K562 (cell line): ENCODE results near the gene POLRMT. TPM values are rescaled to one million over a fixed set of nuclear protein-coding genes. Genes with fewer than 3 reads are reported as not detected.

Source experiments
- polyA plus RNA-seq, 8 experiments: library from polyadenylated mRNA; depleted of rRNA in 4 of 8; stranded (reverse) in 5 of 8; unstranded in 3 of 8; fragments of >200 nt; fragmentation: Nextera tagmentation in 2 of 8; fragmentation: Illumina TruSeq in 1 of 8; extraction: Ambion mirVana in 2 of 8; extraction: Trizol in 1 of 8; gene quantifications; 2 replicates each; pipeline versions ENCODE4 v1.2.1 to v1.2.3, GENCODE V29; 2011 to 2014; ENCODE audit warnings: inconsistent platforms in 1 of 8, missing spikeins in 1 of 8
- total RNA-seq, 7 experiments: library from RNA; depleted of rRNA in 6 of 7; stranded (reverse); fragments of >200 nt in 6 of 7; fragmentation: Illumina TruSeq in 2 of 7; extraction: Trizol in 2 of 7; gene quantifications; 2 replicates each; pipeline versions ENCODE4 v1.2.1 to v1.2.3, GENCODE V29; 2011 to 2021; ENCODE audit warnings: low replicate concordance in 1 of 7
- TF ChIP-seq, protein P1 (sequence below): sonication (generic); formaldehyde crosslinking; IDR thresholded peaks from 2 replicates; pipeline ENCODE4 v1.8.0; 2022; ENCODE audit warnings: missing genetic modification reagents, mild to moderate bottlenecking, moderate library complexity, borderline replicate concordance
- TF ChIP-seq, protein P2 (sequence below): fragments of 450-650 bp; IDR thresholded peaks from 2 replicates; pipeline ENCODE4 v1.6.1; 2017; ENCODE audit warnings: antibody characterized with exemption
- TF ChIP-seq, protein P3 (sequence below): fragments of 250-450 bp; sonication (Bioruptor Pico); IDR thresholded peaks from 2 replicates; pipeline ENCODE4 v1.5.1; 2021; ENCODE audit warnings: mild to moderate bottlenecking

POLRMT gene
- total and polyA plus RNA-seq, 9 of the 15 experiments (the other 6 are each of a cell fraction or from before 2014, with no cell fraction given), result 30.3 to 144 (median 68.0) TPM

DNA sequence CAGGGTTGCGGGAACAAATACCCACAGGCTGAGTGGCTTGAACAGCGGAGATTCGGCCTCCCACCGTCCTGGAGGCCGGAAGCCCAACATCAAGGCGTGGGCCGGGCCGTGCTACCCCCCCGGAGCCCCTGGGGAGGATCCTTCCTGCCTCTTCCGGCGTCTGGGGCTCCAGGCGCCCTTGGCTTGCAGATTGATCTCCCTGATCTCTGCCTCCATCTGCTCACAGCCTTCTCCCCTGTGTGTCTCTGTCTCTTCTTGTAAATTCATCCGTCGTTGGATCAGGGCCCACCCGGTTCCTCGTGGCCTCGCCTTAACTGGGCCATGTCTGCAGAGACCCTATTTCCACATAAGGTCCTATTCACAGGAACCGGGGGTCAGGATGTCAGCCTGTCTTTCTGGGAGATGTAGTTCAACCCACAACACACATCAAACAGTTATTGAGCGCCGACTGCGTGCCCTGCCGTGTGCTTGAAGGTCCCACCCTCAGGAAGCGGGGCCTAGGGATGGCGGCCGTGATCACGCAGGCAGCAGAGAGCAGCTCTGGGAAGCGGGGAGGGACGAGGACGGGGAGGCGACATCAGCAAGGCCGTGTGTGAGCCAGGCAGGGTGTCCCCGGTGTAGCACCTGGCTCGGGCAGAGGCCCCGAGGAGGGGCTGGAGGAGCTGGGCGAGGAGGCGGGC, 22.4 kb downstream of the POLRMT start (continued):
- TF ChIP-seq, protein P1, sequence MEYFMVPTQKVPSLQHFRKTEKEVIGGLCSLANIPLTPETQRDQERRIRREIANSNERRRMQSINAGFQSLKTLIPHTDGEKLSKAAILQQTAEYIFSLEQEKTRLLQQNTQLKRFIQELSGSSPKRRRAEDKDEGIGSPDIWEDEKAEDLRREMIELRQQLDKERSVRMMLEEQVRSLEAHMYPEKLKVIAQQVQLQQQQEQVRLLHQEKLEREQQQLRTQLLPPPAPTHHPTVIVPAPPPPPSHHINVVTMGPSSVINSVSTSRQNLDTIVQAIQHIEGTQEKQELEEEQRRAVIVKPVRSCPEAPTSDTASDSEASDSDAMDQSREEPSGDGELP, result peak; percentile 70; the same call in 1 of the 2 replicates
- TF ChIP-seq, protein P2, sequence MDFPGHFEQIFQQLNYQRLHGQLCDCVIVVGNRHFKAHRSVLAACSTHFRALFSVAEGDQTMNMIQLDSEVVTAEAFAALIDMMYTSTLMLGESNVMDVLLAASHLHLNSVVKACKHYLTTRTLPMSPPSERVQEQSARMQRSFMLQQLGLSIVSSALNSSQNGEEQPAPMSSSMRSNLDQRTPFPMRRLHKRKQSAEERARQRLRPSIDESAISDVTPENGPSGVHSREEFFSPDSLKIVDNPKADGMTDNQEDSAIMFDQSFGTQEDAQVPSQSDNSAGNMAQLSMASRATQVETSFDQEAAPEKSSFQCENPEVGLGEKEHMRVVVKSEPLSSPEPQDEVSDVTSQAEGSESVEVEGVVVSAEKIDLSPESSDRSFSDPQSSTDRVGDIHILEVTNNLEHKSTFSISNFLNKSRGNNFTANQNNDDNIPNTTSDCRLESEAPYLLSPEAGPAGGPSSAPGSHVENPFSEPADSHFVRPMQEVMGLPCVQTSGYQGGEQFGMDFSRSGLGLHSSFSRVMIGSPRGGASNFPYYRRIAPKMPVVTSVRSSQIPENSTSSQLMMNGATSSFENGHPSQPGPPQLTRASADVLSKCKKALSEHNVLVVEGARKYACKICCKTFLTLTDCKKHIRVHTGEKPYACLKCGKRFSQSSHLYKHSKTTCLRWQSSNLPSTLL, result no peak
- TF ChIP-seq, protein P3, sequence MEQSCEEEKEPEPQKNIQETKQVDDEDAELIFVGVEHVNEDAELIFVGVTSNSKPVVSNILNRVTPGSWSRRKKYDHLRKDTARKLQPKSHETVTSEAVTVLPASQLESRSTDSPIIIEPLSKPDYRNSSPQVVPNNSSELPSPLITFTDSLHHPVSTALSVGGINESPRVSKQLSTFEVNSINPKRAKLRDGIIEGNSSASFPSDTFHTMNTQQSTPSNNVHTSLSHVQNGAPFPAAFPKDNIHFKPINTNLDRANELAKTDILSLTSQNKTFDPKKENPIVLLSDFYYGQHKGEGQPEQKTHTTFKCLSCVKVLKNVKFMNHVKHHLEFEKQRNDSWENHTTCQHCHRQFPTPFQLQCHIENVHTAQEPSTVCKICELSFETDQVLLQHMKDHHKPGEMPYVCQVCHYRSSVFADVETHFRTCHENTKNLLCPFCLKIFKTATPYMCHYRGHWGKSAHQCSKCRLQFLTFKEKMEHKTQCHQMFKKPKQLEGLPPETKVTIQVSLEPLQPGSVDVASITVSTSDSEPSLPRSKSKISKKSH, result no peak
- TF ChIP-seq, all 486 proteins: peak for 92
